Gastrocnemius medialis (tissue), 4 donors: Measurements from ENCODE around the gene AAK1.

Source experiments
- CTCF ChIP-seq, 5 experiments: fragments of 450-650 bp in 3 of 5; fragments of 200-600 bp in 2 of 5; sonication (generic) in 2 of 5; IDR thresholded peaks in 4 of 5; conservative IDR thresholded peaks in 1 of 5; 1 replicate in 4 of 5; 2 replicates in 1 of 5; pipeline ENCODE4 v1.5.1; 2016 to 2019; ENCODE audit warnings: antibody characterized with exemption in 5 of 5, mild to moderate bottlenecking in 3 of 5, moderate library complexity in 3 of 5
- POLR2A ChIP-seq, 2 donors: fragments of 450-650 bp; IDR thresholded peaks; one replicate each; pipeline ENCODE4 v1.6.1; 2017; ENCODE audit warnings: antibody characterized with exemption in 2 of 2, mild to moderate bottlenecking in 2 of 2, moderate library complexity in 2 of 2

- no peak for TF ChIP-seq CTCF (IDR thresholded peaks at IDR 0.05 in 4 of 5, conservative IDR thresholded peaks at IDR 0.05 in 1 of 5)
- TF ChIP-seq POLR2A (IDR thresholded peaks at IDR 0.05), result no peak
Measured at GRCh38 chr2:69641471-69641870, 2.1 kb downstream of the AAK1 start.
